Keratinocyte (primary cell): ENCODE results near the gene LIME1. TPM values are rescaled to one million over a fixed set of nuclear protein-coding genes. Genes with fewer than 3 reads are reported as not detected.
"Not testable (repeated sequence)": the region's sequence is repeated elsewhere in the genome, so short reads cannot be mapped to it uniquely, and the experiment has no call there.

Experiments used
- DNase-seq: peaks from one replicate; pipeline ENCODE4 v3.0.0-alpha.2; 2011; ENCODE audit warnings: low read depth, missing footprints, low spot score
- FAIRE-seq: peaks from 2 replicates; lab custom pipeline; 2011; peaks lifted over from hg19 to GRCh38; lab: Jason Lieb, UNC
- H2AFZ ChIP-seq: 2 replicates; pipeline ENCODE4 v1.6.0; 2012; ENCODE audit warnings: low read length, control low read depth, inconsistent platforms; ENCODE audit not compliant: control insufficient read depth
- H3K27ac ChIP-seq: 2 replicates; pipeline ENCODE4 v1.5.1; 2011; ENCODE audit warnings: low read length; ENCODE audit not compliant: control insufficient read depth, insufficient read depth
- H3K27me3 ChIP-seq: 3 replicates; pipeline ENCODE4 v1.6.0; 2011; ENCODE audit warnings: low read length; ENCODE audit not compliant: control insufficient read depth, insufficient read depth; ENCODE audit errors: extremely low read depth
- H3K36me3 ChIP-seq, 2 experiments: 2 replicates in 1 of 2; 3 replicates in 1 of 2; pipeline ENCODE4 v1.5.1; 2011; ENCODE audit warnings: low read length in 2 of 2, mild to moderate bottlenecking in 1 of 2; ENCODE audit not compliant: control insufficient read depth in 2 of 2, insufficient read depth in 2 of 2; ENCODE audit errors: extremely low read depth in 1 of 2
- H3K4me1 ChIP-seq: 3 replicates; pipeline ENCODE4 v1.5.1; 2011; ENCODE audit warnings: low read length; ENCODE audit not compliant: control insufficient read depth, insufficient read depth; ENCODE audit errors: extremely low read depth
- H3K4me2 ChIP-seq: 3 replicates; pipeline ENCODE4 v1.6.0; 2011; ENCODE audit warnings: low read depth, low read length; ENCODE audit not compliant: control insufficient read depth, insufficient read depth; ENCODE audit errors: extremely low read depth
- H3K4me3 ChIP-seq, 3 experiments: fragments of 200-600 bp in 1 of 3; sonication (generic) in 1 of 3; 2 replicates in 2 of 3; 3 replicates in 1 of 3; pipeline ENCODE4 v1.5.1; 2011 to 2016; ENCODE audit warnings: low read length in 3 of 3, mild to moderate bottlenecking in 3 of 3, control low read depth in 2 of 3, inconsistent platforms in 1 of 3, low read depth in 1 of 3, mixed read lengths in 1 of 3, mixed run types in 1 of 3, moderate library complexity in 1 of 3; ENCODE audit not compliant: control insufficient read depth in 2 of 3, insufficient read depth in 2 of 3; ENCODE audit errors: extremely low read depth in 1 of 3
- H3K79me2 ChIP-seq: 2 replicates; pipeline ENCODE4 v1.6.0; 2012; ENCODE audit warnings: low read length; ENCODE audit not compliant: control insufficient read depth, insufficient read depth
- H3K9ac ChIP-seq: 3 replicates; pipeline ENCODE4 v1.6.0; 2011; ENCODE audit warnings: low read length; ENCODE audit not compliant: control insufficient read depth, insufficient read depth; ENCODE audit errors: extremely low read depth
- H3K9me1 ChIP-seq: 3 replicates; pipeline ENCODE4 v1.6.0; 2011; ENCODE audit warnings: low read length; ENCODE audit not compliant: control insufficient read depth, insufficient read depth; ENCODE audit errors: extremely low read depth
- H3K9me3 ChIP-seq: 2 replicates; pipeline ENCODE4 v1.5.1; 2012; ENCODE audit warnings: low read depth, low read length; ENCODE audit not compliant: control insufficient read depth
- H4K20me1 ChIP-seq: 3 replicates; pipeline ENCODE4 v1.6.0; 2011; ENCODE audit warnings: low read length; ENCODE audit not compliant: control insufficient read depth, insufficient read depth; ENCODE audit errors: extremely low read depth
- EZH2 ChIP-seq: IDR thresholded peaks from one replicate; pipeline ENCODE4 v1.6.1; 2012; ENCODE audit warnings: inconsistent platforms, mild to moderate bottlenecking, low read length, moderate library complexity
- dilution Hi-C: fragments of 300-500 bp; cut with MboI; formaldehyde crosslinking; loops from one replicate; pipeline ENCODE4 v1.7.0; 2020; ENCODE audit warnings: low sequenced_read_pairs; ENCODE audit not compliant: extremely low pct_ligation_motif_present
- polyA plus RNA-seq, 5 experiments: library from polyadenylated mRNA; depleted of rRNA in 3 of 5; stranded (reverse) in 3 of 5; stranded (forward) in 1 of 5; unstranded in 1 of 5; fragments of >200 nt; gene quantifications; 1 replicate in 1 of 5; 2 replicates in 3 of 5; 3 replicates in 1 of 5; pipeline versions ENCODE4 v1.2.1 to v1.2.3, GENCODE V29; 2011 to 2012; ENCODE audit warnings: missing spikeins in 2 of 5, low read depth in 1 of 5, low replicate concordance in 1 of 5
- TF ChIP-seq, protein P1 (sequence below), 3 experiments: IDR thresholded peaks in 1 of 3; conservative IDR thresholded peaks in 1 of 3; optimal IDR thresholded peaks in 1 of 3; 2 replicates in 2 of 3; 3 replicates in 1 of 3; pipeline versions ENCODE3 to v1.5.1; 2011; ENCODE audit warnings: low read length in 3 of 3, mild to moderate bottlenecking in 3 of 3, moderate library complexity in 2 of 3, control low read depth in 1 of 3, inconsistent platforms in 1 of 3; ENCODE audit not compliant: insufficient read depth in 2 of 3; ENCODE audit errors: extremely low read depth in 1 of 3

The LIME1 gene
- polyA plus RNA-seq, 1 donor (not counting 4 experiments of a cell fraction or from before 2014, with no cell fraction given), result 0.75 TPM

GRCh38 chr20:63730189-63730733 lies 6.2 kb upstream of the LIME1 start:
- H3K9ac ChIP-seq, H3K4me2 ChIP-seq, H3K4me3 ChIP-seq, H3K27me3 ChIP-seq, H4K20me1 ChIP-seq, DNase-seq, H3K9me3 ChIP-seq, FAIRE-seq, H3K9me1 ChIP-seq, dilution Hi-C loops, H2AFZ ChIP-seq, H3K27ac ChIP-seq, H3K4me1 ChIP-seq: not testable (repeated sequence)
- H3K79me2 ChIP-seq, result peaks cover 26% of the 10 kb centered on the region
- H3K36me3 ChIP-seq, result peaks cover 12 to 26% of the 10 kb centered on the region in 2 experiments

GRCh38 chr20:63731410-63731809 lies 5.1 kb upstream of the LIME1 start:
- Histone ChIP-seq H3K27me3 (no peaks in the 10 kb centered on the region), H3K9me1 (peaks cover 2% of the 10 kb centered on the region), H3K4me2 (no peak overlapping the region), H3K79me2 (peaks cover 26% of the 10 kb centered on the region), H3K9me3 (no peaks in the 10 kb centered on the region), H4K20me1 (no peaks in the 10 kb centered on the region), H3K4me1 (peaks cover 4% of the 10 kb centered on the region), H3K9ac (no peak overlapping the region), H3K36me3 (peaks cover 17 to 32% of the 10 kb centered on the region in 2 experiments), H3K4me3 (no peak overlapping the region), H2AFZ (no peak overlapping the region), H3K27ac (no peak overlapping the region)
- DNase-seq (no peak), FAIRE-seq (no peak)
- dilution Hi-C loops, result no loop called here
- TF ChIP-seq, protein P1, sequence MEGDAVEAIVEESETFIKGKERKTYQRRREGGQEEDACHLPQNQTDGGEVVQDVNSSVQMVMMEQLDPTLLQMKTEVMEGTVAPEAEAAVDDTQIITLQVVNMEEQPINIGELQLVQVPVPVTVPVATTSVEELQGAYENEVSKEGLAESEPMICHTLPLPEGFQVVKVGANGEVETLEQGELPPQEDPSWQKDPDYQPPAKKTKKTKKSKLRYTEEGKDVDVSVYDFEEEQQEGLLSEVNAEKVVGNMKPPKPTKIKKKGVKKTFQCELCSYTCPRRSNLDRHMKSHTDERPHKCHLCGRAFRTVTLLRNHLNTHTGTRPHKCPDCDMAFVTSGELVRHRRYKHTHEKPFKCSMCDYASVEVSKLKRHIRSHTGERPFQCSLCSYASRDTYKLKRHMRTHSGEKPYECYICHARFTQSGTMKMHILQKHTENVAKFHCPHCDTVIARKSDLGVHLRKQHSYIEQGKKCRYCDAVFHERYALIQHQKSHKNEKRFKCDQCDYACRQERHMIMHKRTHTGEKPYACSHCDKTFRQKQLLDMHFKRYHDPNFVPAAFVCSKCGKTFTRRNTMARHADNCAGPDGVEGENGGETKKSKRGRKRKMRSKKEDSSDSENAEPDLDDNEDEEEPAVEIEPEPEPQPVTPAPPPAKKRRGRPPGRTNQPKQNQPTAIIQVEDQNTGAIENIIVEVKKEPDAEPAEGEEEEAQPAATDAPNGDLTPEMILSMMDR (optimal IDR thresholded peaks at IDR 0.05 in 1 of 3, IDR thresholded peaks at IDR 0.05 in 1 of 3, conservative IDR thresholded peaks at IDR 0.05 in 1 of 3; ENCODE audit: extremely low read depth in 1 of 3, insufficient read depth in 2 of 3, low read length in 3 of 3), result no peak
- TF ChIP-seq EZH2, result no peak
